HPDE6-E6E7 (cell line): ENCODE results near the gene AOC2.
"Not testable (repeated sequence)": the region's sequence is repeated elsewhere in the genome, so short reads cannot be mapped to it uniquely, and the experiment has no call there.

Experiments used
- DNase-seq: peaks from one replicate; pipeline ENCODE4 v3.0.0; 2011; ENCODE audit warnings: missing footprints; ENCODE audit errors: extremely low spot score

AOC2 gene

DNA sequence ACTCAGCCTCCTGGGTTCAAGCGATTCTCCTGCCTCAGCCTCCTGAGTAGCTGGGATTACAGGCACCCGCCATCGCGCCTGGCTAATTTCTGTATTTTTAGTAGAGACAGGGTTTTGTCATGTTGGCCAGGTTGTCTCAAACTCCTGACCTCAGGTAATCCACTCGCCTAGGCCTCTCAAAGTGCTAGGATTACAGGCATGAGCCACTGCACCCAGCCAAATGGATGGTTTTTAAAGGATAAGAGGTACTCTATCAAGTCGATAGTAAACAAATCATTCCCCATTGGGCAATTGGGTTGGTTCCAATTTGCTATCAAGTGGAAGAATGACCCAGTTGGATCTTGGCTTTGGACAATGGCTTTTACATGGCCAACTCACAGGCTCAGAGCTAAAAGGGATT is 37.3 kb downstream of the AOC2 start:
- DNase-seq, result not testable (repeated sequence)

DNA sequence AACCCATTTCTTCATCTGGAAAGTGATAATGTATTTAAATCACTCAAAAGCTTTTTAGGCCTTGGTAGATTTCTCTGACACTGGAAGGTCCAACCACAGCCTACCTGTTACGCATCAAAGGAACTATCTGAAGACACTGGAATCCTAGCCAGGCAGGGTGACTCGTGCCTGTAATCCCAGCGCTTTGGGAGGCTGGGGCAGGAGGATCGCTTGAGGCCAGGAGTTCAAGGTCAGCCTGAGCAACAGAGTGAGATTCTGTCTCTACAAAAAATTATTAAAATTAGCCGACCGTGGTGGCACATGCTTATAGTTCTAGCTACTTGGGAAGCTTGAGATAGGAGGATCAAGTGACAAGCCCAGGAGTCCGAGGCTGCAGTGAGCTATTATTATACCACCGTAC is 37.8 kb downstream of the AOC2 start:
- no peak for DNase-seq

DNA sequence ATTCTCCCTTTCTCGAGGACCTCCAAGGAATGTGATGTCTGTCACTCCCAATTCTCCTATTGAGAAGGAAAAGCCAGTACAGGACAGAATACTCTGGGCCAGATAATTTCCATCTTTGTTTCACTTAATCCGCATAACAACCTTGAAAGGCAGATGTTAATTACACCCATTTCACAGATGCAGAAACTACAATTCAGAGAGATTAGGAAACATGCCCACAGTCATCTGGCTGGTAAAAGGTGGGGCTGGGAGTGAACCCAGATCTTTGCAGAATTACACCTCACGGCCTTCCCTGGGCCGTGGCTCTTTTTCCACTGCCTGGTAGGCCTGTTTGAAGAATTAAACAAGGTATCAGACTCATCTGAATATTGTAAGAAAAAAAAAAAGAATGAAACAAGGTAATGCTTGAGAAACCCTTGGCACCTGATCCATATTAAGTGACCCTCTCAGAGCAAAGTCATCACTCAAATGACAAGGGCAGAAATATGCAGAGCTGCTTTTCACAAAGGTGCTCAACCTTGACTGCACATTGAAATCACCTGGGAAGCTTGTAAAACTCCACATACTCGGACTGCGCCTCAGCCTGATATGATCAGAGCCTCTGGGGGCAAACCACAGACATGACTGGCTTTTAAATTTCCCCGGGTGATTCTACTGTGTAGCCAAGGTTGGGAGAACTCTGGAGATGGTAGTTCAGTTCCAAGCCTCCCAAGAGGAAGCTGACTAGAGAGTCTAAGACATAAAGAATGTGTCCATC is 39.6 kb downstream of the AOC2 start:
- DNase-seq, result no peak

GRCh38 chr17:42885806-42886205 is 41.4 kb downstream of the AOC2 start:
- DNase-seq, result not testable (repeated sequence)

DNA sequence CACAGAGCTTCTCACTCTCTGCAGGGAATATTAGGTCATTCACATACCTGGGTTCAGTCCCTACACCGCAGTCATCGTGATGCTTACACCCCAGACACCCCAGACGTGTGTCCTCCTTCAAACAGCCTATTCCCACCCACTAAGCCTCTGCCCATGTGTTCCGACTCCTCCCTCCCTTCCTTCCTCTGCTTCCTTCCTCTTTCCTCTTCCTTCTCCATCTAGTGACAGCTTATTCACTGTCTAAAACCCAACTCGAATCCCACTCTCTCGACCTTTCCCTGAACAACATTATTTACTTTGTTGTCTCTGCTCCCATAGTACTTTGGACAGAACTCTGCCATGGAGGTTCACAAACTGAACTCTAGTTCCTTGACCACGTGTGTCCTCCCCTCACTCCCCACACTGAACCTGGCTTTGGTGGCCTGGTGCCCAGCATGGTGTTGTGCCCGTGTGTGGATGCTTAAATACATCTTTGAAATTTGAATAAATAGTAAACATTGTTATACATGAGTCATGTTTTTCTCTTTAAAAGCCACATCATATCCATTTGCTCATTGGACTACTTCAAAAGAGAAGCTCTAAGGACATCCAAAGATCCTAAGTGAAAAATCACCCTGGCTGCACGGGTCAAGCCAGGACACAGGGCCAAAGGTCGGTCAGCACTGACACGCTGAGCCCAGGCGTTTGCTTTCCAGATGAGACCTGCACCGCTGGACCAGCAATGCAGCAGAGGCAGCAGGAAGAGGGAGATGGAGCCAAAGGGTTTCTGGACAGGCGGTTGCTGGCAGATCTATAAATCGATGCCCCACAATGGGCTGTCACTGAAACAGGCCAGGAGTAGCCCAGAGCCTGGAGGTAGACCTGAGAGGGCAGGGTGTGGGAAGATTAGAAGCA is 42.1 kb downstream of the AOC2 start:
- DNase-seq, result no peak

- no peak for DNase-seq
These were observed 45.4 kb downstream of the AOC2 start for GRCh38 chr17:42889809-42890208.

GRCh38 chr17:42891539-42892152 is 47.3 kb downstream of the AOC2 start:
- DNase-seq, result no peak

GRCh38 chr17:42893359-42893758 is 49.0 kb downstream of the AOC2 start:
- DNase-seq, result no peak

GRCh38 chr17:42894283-42895184 is 50.2 kb downstream of the AOC2 start:
- no peak for DNase-seq

- DNase-seq, result peak; percentile 64
These were observed 50.8 kb downstream of the AOC2 start for GRCh38 chr17:42895185-42895555.

DNA sequence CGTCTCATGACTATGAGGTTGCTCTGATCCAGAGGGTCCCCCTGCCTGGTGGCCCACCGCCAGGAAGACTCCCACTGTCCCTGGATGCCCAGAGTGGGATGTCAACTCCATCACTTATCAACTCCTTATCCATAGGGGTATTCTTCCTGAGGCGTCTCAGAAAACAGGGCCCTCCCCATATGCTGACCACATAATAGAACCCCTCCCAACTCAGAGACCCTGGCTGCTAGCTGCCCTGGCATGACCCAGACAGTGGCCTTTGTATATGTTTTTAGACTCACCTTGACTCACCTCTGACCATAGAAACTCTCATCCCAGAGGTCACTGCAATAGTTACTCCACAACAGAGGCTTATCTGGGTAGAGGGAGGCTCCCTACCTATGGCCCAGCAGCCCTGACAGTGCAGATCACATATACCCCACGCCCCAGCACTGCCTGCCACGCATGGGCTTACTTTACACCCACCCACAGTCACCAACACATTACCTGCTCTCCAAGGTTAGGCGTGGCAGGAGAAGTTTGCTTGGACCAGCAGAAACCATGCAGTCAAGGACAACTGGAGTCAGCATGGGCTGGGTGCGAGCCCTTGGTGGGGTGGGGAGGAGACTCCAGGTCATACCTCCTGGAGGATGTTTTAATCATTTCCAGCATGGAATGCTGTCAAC is 53.9 kb downstream of the AOC2 start:
- no peak for DNase-seq

GRCh38 chr17:42899981-42900380 is 55.6 kb downstream of the AOC2 start:
- not testable (repeated sequence) for DNase-seq
